Raji (cell line): ENCODE data around the gene FAM83D.
A peak's percentile ranks its signal among the peaks of the same experiment; 100 is the strongest.

Experiments used
- POLR2A ChIP-seq: IDR thresholded peaks from 2 replicates; pipeline ENCODE4 v1.6.1; 2011; ENCODE audit warnings: low read depth, low read length, control low read depth; ENCODE audit not compliant: insufficient read depth

Gene FAM83D

DNA sequence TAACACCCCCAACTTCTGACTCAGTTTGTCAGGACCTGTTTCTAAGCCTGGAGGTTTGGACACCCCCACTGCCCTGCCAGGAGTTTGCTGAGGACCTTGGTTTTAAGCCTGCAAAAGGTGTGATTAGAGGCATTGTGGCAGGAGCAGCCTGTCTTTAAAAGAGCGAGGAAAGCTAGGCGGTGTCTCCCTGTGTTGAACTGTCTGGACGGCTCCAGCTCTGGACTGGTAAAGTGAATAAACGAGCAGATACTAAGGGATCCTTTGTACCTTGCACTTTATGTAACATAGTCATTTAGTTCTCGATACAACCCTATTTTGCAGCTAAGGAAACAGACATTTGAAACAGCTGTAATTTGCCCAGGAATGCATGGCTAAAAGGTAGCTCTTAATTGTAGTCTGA is 14.4 kb downstream of the FAM83D start:
- no peak for TF ChIP-seq POLR2A

DNA sequence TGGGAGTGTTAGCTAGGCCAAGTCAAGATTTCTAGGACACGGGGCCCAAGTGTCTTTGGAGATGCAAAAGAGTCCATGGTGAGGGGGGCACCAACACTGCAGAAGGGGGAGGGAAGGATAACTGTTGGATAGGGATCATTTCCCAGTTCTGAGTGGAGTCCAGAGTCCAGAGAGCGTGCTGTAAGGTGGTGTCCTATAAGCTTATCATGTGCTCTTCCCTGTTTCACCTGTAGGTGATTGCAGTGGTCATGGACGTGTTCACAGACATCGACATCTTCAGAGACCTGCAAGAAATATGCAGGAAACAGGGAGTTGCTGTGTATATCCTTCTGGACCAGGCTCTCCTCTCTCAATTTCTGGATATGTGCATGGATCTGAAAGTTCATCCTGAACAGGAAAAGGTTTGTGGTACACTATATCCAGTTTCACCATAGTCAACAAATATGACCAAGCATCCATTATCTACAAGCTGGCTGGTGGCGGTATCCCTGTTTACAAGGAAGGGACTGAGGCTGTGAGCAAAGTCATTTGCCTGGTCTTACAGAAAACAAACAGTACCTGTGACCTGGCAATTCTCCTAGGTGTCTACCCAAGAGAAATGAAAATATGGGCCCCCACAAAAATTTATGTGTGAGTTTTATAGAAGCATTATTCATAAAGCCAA is 15.6 kb downstream of the FAM83D start:
- no peak for TF ChIP-seq POLR2A

DNA sequence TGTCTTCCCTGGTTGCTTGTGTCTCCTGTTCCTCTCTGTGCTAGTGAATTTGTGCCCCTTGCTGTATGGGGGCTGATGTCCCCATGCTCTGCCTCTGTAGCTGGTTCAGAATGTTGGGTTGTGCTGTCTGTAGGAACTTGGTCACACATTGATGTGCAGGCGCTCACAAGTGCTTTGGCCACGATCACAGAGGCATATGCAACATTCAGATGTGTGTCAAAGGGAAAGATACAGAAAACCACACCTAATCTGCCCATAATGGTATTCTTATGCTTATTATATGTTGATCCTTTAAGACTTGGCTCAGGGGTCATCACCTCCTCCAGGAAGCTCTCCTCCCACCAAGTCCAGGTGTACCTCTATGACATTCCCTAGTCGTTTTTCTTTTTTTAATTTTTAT is 18.8 kb downstream of the FAM83D start:
- no peak for TF ChIP-seq POLR2A

- no peak for TF ChIP-seq POLR2A
Measured at GRCh38 chr20:38946836-38947235, 20.6 kb downstream of the FAM83D start.

DNA sequence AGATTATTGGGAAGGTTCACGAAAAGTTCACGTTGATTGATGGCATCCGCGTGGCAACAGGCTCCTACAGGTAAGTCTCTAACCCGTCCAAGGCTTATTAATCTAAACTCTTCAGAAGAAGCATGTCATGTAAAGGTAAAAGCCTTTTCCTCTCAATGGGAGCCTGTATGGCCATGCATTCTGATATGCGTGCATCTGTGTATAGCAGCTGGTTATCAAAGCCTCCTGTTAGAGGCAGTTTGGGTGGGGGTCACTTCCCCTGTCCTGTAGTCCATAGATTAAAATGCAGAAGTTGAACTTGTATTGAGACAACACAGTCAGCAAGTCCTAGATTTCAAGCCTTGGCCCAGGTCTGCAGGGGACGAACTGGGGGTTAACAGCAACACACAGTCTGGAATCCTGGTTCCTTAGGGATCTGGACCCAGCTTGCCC is 21.7 kb downstream of the FAM83D start:
- TF ChIP-seq POLR2A: no peak

- TF ChIP-seq POLR2A: no peak
Measured at GRCh38 chr20:38950254-38950653, 24.0 kb downstream of the FAM83D start.

DNA sequence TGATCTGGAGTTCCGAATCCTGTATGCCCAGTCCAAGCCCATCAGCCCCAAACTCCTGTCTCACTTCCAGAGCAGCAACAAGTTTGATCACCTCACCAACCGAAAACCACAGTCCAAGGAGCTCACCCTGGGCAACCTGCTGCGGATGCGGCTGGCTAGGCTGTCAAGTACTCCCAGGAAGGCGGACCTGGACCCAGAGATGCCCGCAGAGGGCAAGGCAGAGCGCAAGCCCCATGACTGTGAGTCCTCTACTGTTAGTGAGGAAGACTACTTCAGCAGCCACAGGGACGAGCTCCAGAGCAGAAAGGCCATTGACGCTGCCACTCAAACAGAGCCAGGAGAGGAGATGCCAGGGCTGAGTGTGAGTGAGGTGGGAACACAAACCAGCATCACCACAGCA is 25.4 kb downstream of the FAM83D start:
- no peak for TF ChIP-seq POLR2A

- TF ChIP-seq POLR2A: no peak
Measured at GRCh38 chr20:38952153-38952552, 25.9 kb downstream of the FAM83D start.

DNA sequence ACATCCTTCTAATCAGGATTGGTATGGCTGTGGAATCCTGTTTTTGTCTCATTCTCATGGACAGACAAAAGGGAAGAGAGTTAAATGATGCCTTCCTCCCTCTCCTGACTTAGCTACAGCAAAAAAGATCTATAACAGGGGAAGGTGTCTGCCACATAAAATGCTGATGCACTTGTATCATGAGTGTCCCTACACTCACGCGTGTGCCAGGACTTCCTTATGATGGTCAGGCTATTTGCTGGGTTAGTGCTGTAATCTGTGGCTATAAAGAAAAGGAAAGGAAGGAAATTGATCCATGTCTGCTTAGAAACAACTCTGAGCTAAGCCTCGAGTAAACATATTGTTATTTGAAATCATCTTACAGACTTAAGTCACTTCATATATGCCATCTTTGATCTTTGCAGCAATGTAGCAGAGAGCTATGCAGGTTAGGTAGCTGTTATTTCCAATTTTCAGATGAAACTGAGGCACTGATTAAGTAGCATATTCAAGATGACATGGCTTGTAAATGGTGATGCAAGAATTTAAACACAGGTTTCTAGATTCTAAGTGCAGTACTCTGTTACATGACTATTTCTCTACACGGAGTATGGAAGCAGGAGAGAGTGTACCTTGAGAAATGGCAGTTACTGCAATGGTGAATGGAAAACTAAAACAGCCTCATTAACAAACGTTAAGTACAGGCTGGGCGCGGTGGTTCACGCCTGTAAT is 27.6 kb downstream of the FAM83D start:
- no peak for TF ChIP-seq POLR2A

- no peak for TF ChIP-seq POLR2A
Measured at GRCh38 chr20:38957235-38957876, 31.1 kb downstream of the FAM83D start.

- no peak for TF ChIP-seq POLR2A
Measured at GRCh38 chr20:38957915-38958485, 31.8 kb downstream of the FAM83D start.

GRCh38 chr20:38961530-38962043 is 35.4 kb downstream of the FAM83D start:
- TF ChIP-seq POLR2A: no peak

DNA sequence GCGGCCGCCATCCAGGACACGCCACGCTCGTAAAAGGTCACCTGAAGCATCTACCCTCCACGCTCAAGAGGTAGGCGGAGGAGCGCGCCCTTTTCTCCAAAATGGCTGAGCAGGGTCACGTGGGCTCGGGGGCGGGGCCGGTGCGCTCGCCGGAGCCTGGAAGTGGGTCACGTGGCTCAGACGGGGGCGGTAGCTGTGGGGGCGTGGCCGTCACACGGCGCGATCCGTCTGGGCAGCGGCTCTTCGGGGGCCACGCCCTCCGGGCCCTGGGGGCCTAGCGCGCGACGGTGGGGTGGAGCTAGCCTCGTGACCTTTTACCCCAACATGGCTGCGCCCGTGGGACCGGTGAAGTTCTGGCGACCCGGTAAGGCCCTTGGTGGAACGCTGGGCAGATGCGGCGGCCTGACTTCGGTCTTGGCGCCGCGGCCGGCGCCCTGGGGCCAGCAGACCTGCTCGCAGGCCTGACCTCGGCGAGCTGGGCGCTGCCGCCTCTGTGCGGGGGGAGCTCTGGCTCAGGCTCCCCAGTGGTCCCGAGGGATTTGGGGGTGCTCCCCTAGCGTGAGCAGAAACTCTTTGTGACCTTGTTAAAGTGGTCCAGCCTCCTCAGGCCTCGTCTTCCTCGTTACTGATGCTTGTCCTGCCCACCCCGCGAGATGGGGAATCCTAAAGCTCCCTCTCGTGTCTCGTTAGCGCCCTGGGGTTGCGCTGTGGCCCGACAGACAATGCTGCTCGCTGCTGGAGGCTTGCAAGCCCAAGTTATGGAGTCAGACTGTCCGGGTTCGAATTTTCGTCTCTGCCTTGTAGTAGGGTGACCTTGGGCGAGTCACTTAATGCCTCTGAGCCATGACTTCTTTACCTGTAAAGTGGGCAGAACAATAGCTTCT is 36.1 kb downstream of the FAM83D start, which contains the start of gene DHX35:
Gene DHX35 (plus strand): TSS at position 301 of the 884 bp plus-strand sequence. CDS start 24 bp downstream, at position 325.
- TF ChIP-seq POLR2A: peak; percentile 91

GRCh38 chr20:38962928-38963401 is 36.7 kb downstream of the FAM83D start:
- no peak for TF ChIP-seq POLR2A

- TF ChIP-seq POLR2A: no peak
Measured at GRCh38 chr20:38963745-38964144, 37.5 kb downstream of the FAM83D start.

DNA sequence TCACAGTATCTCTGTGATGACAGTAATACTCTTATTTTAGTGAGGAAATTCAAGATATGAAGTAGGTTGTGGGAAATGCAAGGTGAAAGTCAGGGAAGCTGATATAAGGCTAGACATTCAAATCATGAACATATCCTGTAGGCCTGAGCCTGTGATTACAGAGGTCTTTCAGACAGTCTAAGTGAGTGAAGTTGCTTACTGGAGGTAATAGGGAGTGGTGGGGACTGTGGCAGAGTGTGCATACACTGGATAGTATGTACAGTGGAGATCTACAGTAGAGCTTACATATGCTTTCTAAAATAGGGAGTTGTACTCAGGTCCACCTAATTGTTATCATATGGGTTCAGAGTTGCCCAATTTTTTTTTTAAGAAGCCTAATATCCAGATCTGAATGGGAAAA is 39.0 kb downstream of the FAM83D start:
- TF ChIP-seq POLR2A: no peak
